Raji (cell line): ENCODE data around the gene TBL1Y.

Experiments used
- POLR2A ChIP-seq: IDR thresholded peaks from 2 replicates; pipeline ENCODE4 v1.6.1; 2011; ENCODE audit warnings: low read depth, low read length, control low read depth; ENCODE audit not compliant: insufficient read depth

The TBL1Y gene

DNA sequence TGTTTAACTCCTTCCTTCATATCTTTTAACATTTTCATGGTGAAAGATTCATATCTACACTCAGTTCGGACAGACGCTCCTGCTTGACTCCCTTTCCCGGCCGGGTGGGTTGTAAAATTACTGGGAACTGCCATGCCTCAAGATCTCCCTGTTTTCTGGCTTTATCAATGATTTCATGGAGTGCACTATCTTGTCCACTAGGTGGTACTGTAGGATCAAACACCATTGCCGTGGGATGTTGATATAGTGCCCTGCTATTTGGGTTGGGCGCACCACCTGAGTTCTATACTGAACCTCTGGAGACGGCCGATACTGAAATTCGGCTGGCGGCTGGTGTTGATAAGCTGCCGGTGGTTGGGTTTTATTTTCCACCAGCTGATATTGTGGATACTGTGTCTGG, 54.2 kb downstream of the TBL1Y start:
- TF ChIP-seq POLR2A, result no peak

- no peak for TF ChIP-seq POLR2A
These were observed 56.0 kb downstream of the TBL1Y start for GRCh38 chrY:6966521-6966920.

GRCh38 chrY:6967736-6968135, 57.2 kb downstream of the TBL1Y start:
- no peak for TF ChIP-seq POLR2A

GRCh38 chrY:6968191-6968590, 57.7 kb downstream of the TBL1Y start:
- no peak for TF ChIP-seq POLR2A

GRCh38 chrY:6972271-6972887, 61.9 kb downstream of the TBL1Y start:
- TF ChIP-seq POLR2A, result no peak

- TF ChIP-seq POLR2A, result no peak
These were observed 64.5 kb downstream of the TBL1Y start for GRCh38 chrY:6974971-6975370.

DNA sequence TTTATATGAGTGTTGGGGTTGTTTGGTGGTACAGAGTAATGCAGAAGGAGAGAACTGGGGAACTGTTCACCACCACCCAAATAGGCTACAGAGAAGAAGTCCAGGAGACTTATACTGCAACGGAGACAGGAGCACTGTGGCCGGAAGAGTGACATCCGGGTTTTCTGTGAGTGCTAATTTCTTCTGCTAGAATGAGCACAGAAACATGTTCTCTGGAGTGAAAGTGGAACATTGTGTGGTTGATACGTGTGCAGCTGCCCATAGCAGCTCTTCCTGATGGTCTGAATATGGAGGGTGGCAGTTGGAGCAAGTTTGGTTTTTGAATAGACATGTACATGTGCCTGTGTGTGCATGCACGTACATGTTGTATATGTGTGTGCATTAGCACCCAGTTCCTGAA, 67.3 kb downstream of the TBL1Y start:
- TF ChIP-seq POLR2A, result no peak

DNA sequence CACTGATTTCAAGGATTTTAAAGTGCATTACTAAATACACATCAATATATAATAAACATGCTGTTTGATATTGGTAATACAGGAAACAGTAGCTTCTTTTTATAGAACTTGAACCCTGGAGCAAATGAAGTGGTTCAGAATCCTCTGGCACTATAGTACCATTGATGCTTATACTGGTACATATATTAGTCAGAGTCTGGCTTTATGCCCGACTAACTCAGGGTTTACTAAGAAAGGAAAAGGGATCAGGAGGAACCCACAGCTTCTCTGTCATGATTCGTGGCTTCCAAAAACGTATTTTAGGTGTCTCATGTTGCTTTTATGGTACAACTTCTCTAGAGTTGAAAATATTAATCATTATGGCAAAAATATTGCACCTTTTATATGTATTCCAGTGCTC, 72.7 kb downstream of the TBL1Y start:
- TF ChIP-seq POLR2A, result no peak

- TF ChIP-seq POLR2A, result no peak
These were observed 77.3 kb downstream of the TBL1Y start for GRCh38 chrY:6987811-6988210.

DNA sequence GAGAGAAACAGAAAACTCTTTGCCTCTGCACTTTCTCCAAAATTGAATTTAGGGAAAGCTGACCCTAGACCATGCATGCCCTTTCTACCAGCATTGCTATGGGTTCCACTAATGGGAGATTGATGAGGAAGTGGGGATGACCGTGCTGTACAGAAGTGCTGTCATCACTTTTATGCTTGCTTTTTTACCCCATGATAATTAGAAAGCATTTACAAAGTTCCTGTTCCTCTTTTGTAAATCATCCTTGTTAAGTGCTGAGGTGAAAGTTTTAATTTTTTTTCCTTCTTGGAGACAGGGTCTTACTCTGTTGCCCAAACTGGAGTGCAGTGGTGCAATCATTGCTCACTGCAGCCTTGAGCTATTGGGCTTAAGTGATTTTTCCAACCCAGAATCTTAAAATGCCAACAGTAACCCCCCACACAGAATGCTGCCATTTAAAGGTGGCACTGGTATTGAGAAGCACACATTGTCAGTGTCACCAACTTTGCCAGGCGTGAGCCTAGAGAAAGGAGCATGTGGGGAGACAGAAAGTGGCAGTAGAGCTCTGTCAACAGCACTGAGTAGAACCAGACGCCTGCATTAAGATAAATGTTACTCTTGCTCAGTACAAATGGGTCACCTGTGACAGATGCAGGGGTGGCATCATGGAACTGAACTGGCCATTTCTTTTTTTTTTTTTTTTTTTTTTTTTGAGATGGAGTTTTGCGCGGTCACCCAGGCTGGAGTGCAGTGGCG, 79.6 kb downstream of the TBL1Y start:
- no peak for TF ChIP-seq POLR2A

- TF ChIP-seq POLR2A, result no peak
These were observed 81.5 kb downstream of the TBL1Y start for GRCh38 chrY:6992041-6992440.

- no peak for TF ChIP-seq POLR2A
These were observed 85.5 kb downstream of the TBL1Y start for GRCh38 chrY:6995987-6996386.

GRCh38 chrY:6997503-6998066, 87.1 kb downstream of the TBL1Y start:
- TF ChIP-seq POLR2A, result no peak

GRCh38 chrY:6999905-7000304, 89.4 kb downstream of the TBL1Y start:
- TF ChIP-seq POLR2A, result no peak

DNA sequence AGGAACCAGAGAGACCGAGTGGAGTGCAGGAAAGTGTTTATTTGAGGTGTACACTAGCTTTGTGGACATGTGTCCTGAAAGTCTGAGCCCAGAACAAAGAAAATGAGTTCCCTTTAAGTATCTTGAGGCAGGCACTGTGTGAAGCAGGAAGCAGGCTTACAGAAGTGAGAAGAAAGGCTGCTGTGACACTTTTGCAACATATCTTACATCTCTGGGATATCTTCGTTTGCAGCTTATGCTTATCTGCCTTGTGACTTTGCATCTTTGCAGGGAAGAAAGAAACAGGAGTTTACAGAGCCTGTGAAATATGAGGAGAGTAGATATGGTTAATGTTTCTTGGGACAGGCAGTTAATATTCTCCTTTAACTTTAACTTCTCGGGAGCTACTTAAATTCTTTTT, 92.1 kb downstream of the TBL1Y start:
- no peak for TF ChIP-seq POLR2A

- no peak for TF ChIP-seq POLR2A
These were observed 97.4 kb downstream of the TBL1Y start for GRCh38 chrY:7007911-7008310.
